H7 (cell line): Measurements from ENCODE around the gene HBEGF. TPM values are rescaled to one million over a fixed set of nuclear protein-coding genes. Genes with fewer than 3 reads are reported as not detected.

ENCODE experiments used
- DNase-seq: peaks from one replicate; pipeline ENCODE4 v3.0.0; 2012
- H3K27me3 ChIP-seq: 2 replicates; pipeline ENCODE4 v1.6.0; 2011; ENCODE audit warnings: mild to moderate bottlenecking, low read length; ENCODE audit not compliant: control insufficient read depth, insufficient read depth
- H3K36me3 ChIP-seq: replicated peaks from 2 replicates; pipeline ENCODE4 v1.5.1; 2011; ENCODE audit warnings: low read length; ENCODE audit not compliant: control insufficient read depth, insufficient read depth
- H3K4me3 ChIP-seq: 2 replicates; pipeline ENCODE4 v1.5.1; 2011; ENCODE audit warnings: low read depth, mild to moderate bottlenecking, control low read depth, low read length, moderate library complexity; ENCODE audit not compliant: insufficient read depth
- total RNA-seq: library from RNA; depleted of rRNA; stranded (reverse); fragments of >200 nt; shearing (Covaris generic); gene quantifications from 2 replicates; pipeline ENCODE4 v1.2.3, GENCODE V29; 2014; rRNA removed

Gene HBEGF
- total RNA-seq, 1 experiment from 2014 or later: 1.6 TPM

DNA sequence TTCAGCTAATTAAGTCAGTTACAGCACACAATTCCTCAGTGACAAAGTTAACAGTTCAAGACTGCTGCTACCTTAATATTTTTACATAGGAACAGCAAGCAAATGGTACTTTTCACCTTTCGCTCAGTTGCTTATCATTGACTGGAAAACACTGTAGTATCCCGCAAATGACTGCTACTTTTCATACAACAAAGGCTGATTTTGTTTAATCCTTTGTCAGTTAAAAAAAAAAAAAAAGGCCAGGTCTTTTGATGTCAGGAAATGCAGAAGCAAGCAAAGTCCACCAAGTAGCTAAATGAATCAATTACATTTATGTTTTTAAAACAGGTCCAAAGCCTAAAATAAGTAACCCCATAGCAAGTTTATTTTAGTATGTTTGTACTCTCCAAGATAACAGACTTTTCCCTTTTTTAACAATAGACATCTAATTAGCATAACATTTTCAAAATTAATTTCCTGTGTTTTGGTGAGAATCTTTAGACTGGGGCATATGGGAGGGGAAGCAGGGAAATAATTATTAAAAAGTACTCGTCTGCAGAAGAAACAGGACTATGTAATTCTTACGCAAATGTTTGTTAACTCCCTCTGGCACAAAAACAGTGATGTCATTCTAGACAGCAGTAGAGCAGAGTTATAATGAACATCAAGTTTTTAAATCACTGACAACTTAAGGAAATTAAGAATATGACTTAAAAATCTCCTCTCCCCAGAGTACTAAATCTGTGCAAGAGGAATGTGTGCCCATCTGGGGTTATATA lies 53.1 kb downstream of the HBEGF start:
- DNase-seq: no peak
- no peaks in the 10 kb centered on the region for H3K36me3 ChIP-seq
- H3K27me3 ChIP-seq: no peaks in the 10 kb centered on the region
- no peak overlapping the region for H3K4me3 ChIP-seq

DNA sequence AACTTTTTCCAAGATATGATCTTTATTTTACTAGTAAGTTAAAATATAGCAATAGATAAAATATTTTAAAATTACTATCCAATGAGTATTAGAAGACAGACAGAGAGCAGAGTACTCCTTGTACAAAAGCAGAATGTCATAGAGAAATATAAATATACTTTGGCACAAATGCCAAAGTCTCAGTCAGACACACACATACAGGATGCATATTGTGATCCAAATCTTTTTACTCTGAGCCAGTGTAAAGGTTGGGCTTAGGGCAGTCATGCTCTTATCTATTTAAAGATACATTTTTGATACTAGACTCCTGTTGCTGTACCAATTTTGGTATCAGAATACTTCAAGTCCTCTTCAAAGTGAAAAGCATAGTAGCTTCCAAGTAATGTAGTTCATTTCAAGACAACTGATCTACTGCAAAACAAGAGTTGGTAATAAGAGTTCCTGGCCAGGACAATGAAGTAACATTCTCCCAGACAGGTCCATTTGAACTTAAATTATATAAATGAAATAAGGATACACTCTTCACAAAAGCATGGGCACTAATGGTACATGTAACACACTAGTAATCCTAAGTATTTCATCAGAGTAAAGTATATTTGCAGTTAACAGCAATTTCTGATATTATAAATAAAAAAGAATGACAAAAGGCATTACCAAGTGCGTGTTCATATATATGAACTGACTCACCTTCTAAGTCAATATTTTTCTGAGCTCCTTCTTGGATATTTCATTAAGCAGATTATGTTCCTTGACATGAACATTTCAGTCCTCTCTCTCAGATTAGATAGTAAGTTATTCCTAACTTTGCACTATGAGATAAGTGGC lies 54.0 kb downstream of the HBEGF start:
- no peak overlapping the region for H3K4me3 ChIP-seq
- no peaks in the 10 kb centered on the region for H3K27me3 ChIP-seq
- no peak for DNase-seq
- no peaks in the 10 kb centered on the region for H3K36me3 ChIP-seq

DNA sequence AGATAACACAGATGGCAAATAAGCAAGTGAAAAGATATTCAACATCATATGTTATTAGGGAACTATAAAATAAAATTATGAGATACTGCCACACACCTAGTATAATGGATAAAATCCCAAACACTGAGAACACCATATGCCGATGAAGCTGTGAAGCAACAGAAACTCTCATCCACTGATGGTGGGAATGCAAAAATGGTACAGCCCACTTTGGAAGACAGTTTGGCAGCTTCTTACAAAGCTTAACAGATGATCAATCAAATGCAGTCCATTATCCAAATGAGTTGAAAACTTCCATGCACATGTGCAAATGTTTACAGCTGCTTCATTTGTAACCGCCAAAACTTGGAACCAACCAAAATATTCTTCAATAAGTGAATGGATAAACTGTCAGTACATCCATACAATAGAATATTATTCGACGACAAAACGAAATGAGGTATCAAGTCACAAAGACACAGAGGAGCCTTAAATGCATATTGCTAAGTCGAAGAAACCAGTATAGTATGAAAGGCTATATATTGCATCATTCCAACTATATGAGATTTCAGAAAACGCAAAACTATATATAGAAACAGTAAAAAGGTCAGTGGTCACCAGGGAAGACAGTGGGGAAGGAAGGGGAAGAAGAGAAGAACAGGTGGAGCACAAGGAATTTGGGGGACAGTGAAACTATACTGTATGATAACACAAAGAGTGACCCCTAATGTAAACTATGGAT lies 58.4 kb downstream of the HBEGF start:
- Histone ChIP-seq H3K36me3 (no peaks in the 10 kb centered on the region), H3K4me3 (no peak overlapping the region), H3K27me3 (no peaks in the 10 kb centered on the region)
- no peak for DNase-seq

DNA sequence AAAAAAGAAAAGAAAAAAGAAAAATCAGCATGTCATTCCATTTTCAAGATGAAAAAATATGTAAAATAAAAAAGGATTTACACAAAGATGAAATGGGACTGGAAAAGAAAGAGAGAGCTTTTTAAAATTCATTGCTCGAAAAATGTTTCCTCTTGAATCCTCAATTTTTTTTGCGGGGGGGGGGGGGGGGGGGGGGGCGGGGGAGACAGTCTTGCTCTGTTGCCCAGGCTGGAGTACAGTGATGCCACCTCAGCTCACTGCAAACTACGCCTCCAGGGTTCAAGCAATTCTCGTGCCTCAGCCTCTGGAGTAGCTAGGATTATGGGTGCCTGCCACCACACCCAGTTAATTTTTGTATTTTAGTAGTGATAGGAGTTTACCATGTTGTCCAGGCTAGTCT lies 60.0 kb downstream of the HBEGF start:
- Histone ChIP-seq H3K27me3 (no peaks in the 10 kb centered on the region), H3K36me3 (no peaks in the 10 kb centered on the region), H3K4me3 (no peak overlapping the region)
- DNase-seq: no peak

DNA sequence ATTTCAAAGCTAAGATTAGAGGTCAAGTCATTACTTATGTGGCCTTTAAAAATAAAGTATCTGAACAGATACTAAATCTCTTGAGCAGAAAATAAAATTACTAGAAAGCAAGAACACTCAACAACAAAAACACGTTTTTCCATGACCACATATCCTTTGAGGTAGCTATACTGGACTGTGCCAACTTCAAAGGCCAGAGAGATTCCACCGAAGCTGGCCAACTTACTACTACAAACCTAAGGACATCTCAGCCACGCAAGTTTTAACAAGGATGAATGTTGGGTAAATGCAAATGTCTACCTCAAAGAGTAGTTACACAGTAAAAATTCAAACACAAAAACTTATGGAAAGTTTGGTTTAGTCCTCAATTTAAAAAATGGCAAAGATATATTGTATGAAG lies 62.4 kb downstream of the HBEGF start:
- no peak overlapping the region for H3K4me3 ChIP-seq
- H3K27me3 ChIP-seq: no peaks in the 10 kb centered on the region
- no peak for DNase-seq
- no peaks in the 10 kb centered on the region; the same call in 1 of the 2 replicates for H3K36me3 ChIP-seq

Other genes with a start within 250 kb of the HBEGF start
- gene PURA, start 232.5 kb downstream of the HBEGF start, total RNA-seq: 5.9 and 7.2 TPM in 2 replicates
- gene IGIP, start 220.7 kb downstream of the HBEGF start, total RNA-seq: 0.48 and 1.0 TPM in 2 replicates
- gene CYSTM1, start 171.4 kb downstream of the HBEGF start, total RNA-seq: 55.5 and 61.1 TPM in 2 replicates
- 81.8 and 82.9 TPM in 2 replicates for gene PFDN1, start 43.5 kb downstream of the HBEGF start, total RNA-seq
- gene SLC4A9, start 13.6 kb upstream of the HBEGF start, total RNA-seq: 0.33 TPM in 1 of 2 replicates, not detected in the other
- gene ANKHD1, start 55.2 kb upstream of the HBEGF start, total RNA-seq: 49.2 and 58.0 TPM in 2 replicates
- gene EIF4EBP3, start 201.1 kb upstream of the HBEGF start, total RNA-seq: 0.28 and 2.2 TPM in 2 replicates
- 26.7 and 36.4 TPM in 2 replicates for gene SRA1, start 210.9 kb upstream of the HBEGF start, total RNA-seq
- gene APBB3, start 218.0 kb upstream of the HBEGF start, total RNA-seq: 9.2 and 24.0 TPM in 2 replicates
- gene SLC35A4, start 218.2 kb upstream of the HBEGF start, total RNA-seq: 22.6 and 31.7 TPM in 2 replicates